Measurements from ENCODE around the gene FBXO42.
"Not testable (repeated sequence)": the region's sequence is repeated elsewhere in the genome, so short reads cannot be mapped to it uniquely, and the experiment has no call there.

The FBXO42 gene

DNA sequence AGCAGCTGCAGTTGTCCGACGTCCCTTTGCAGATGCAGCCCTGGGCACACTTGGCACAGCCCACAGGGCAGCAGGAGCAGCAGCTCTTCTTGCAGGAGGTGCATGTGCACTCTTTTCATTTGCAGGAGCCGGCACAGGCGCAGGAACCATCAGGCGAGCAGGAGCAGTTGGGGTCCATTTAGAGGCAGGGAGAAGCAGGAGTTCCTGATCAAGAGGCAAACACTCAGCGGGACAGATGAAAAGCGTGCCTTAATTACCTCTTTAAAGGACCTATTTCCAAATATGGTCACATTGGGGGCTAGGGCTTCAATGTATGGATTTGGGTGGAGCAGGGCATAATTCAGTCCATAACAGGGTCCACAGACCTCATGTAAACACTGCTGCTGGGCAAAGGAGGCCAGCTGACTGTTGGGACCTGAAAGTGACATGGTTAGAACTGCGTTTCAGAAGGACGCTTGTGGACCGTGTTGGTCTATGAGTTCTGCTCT is 111.0 kb downstream of the FBXO42 start:
- no peak for DNase-seq

DNA sequence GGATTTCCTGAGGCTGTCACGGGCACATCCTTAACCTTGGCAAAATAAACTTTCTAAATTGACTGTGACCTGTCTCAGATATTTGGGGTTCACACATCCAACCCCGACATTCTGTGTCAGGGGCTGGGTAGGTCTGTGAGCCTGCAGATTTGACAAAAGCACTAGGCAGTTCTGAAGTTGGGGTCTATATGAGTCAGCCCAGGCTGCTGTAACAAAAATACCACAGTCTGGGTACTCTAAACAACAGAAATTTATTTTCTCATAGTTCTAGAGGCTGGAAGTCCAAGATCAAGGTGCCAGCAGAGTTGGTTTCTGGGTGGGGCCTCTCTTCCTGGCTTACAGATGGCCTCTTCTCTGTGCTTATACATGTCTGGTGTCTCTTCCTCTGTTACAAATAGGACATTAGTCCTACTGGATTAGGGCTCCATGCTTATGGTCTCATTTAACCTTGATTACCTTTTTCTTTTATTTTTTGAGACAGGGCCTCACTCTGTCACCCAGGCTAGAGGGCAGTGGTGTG is 112.2 kb downstream of the FBXO42 start:
- DNase-seq = no peak

DNA sequence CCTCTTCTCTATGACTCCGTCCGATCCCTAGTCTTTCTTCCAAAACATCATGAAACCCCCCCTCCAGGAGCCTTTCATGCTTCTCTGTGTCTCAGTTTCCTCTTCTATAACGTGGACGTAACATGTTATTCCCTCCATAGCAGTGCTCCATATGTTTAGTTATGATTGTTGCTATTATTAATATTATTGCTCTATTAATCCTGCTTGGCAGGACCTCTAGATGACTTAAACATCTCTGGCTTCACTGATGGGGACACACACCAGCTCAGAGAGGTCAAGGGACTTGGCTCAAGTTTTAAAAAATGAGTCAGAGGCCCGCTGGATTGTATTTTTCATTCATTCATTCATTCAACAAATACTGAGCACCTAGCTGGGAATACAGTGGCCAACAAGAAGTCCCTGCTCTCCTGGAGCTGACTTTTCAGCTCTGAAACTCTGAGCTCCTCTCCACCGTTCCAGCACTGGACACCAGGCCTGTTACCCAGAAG is 114.9 kb downstream of the FBXO42 start:
- no peak for DNase-seq

DNA sequence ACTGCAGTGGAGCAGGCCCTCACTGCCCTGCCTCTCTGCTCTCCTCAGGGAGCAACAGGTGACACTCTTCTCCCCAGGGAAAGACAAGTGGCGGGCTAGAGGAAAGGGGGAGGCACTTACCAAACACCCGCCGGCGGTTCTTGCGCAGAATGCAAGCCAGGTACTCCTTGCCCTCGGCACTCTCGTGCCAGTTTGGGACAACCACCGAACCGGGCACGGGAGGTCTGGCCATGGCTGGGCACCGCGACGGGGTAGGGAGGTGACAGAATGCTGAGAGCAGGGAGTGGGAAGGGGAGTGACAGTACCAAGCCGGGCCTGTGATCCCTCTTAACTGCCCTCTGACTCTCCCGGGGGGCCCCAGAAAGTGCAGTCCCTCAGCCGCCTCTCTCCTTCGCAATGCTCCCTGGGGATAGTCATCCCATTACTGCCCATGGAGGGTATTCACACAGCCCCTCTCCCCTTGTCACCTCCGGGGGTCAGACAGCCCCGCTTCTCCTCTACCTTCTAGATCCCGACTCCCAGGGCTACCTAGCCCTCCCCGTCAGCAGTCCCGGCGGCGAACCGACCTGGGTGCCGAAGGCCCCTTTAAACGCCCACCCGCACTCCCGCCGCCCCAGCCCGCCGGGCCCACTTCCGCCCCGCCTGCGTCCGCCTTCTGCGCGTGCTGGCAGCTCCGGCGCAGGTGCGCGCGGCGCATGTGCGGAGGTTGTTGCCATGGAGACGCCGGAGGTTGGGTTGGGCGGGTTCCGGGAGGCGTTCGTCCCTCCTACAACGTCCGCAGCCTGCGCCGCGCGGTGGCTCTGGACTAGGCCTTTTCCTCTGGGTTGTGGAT is 115.6 kb downstream of the FBXO42 start, which contains the start of gene CPLANE2:
Gene CPLANE2, minus strand, starts transcription at position 673 of the 832 bp plus-strand sequence. Its CDS starts 441 bp downstream, at position 232.
- DNase-seq = peak; percentile 95 to 96

DNA sequence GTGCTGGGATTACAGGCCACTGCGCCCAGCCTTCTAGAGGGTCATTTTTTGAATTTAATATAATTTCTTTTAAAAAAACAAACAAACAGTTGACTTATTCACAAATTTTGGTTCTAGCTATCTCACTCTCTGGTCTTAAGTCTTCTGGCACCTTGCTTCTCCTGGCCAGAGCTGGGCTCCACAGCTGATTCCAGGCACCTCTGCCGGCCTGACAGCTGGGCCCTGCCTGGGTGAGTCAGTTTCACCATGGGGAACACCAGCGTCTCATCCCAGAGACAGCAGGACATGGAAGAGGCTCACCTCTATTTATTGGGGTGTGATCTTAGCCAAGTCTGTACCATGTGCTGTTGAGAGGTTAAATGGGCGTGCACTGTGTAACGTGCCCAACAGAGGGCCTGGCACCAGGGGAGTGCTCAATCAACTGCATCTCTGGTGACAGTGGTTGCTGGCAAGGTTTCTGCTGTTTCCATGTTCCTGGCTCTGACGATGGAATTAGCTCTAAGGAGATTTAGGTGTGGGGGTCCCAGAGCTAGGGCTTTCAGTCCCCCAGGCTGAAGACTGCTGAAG is 116.3 kb downstream of the FBXO42 start:
- peak; percentile 59 to 64 for DNase-seq

DNA sequence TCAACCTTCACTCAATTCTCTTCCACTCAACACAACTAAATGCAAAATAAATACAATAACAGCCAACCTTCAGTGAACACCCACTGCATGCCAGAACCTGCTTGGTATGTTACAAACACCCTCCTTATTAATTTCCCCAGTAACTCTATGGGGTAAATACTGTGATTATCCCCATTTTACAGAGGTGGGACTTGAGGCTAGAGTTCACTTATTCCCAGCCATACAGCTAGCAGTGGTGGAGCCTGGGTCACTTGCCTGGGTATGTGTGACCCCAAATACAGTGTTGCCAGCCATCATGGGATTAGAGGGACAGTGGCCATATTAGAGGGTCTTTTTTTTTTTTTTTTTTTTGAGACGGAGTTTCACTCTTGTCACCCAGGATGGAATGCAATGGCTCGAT is 116.9 kb downstream of the FBXO42 start:
- DNase-seq = no peak

GRCh38 chr1:16233431-16233830 is 118.8 kb downstream of the FBXO42 start:
- no peak for DNase-seq

GRCh38 chr1:16232316-16232710 is 120.0 kb downstream of the FBXO42 start:
- DNase-seq = no peak

DNA sequence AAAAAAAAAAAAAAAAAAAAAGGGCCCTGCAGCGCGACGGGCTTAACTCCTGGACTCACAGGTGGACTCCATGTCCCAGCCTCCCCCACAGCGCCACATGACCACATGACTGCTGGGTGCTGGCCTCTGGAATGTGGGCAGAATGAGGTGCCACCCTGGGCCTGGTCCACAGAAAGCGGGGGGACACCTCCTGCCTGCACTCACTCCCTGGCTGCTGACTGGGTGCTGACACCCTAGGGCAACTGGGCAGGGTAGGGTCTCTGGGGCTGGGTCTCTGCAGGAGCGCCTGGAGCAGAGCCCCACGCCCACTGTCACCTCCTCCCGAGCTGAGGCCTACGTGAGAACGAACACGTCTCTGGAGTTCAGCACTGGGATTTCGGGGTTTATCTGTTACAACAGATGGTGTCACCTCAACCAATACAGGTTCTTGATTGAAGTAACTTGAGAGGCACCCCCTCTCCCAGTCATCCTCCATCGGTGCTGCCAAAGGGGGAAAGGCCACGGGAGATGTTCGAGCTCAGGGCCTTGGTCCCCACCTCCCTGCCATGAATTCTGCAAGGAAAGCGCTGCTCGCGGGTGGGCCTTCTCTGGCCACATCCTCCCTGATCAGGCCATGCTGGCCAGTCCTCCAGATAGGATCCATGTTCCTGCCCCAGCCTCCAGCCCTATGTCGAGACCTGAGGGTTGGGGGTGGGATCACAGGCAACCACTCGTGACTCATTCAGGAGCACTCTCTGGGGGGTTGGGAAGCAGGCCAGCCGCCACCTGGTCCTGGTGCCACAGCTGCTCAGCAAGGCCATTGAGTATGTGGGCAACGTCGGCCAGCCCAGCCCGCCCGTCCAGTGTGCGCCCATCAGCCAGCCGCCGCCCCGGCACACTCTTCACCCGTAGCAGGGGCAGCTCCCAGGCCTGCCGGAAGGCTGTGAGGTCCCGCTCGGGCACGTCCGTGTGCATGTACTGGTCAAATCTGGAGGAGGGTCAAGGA is 120.7 kb downstream of the FBXO42 start:
- DNase-seq = no peak

- DNase-seq = no peak
Measured at GRCh38 chr1:16230744-16231143, 121.5 kb downstream of the FBXO42 start.

DNA sequence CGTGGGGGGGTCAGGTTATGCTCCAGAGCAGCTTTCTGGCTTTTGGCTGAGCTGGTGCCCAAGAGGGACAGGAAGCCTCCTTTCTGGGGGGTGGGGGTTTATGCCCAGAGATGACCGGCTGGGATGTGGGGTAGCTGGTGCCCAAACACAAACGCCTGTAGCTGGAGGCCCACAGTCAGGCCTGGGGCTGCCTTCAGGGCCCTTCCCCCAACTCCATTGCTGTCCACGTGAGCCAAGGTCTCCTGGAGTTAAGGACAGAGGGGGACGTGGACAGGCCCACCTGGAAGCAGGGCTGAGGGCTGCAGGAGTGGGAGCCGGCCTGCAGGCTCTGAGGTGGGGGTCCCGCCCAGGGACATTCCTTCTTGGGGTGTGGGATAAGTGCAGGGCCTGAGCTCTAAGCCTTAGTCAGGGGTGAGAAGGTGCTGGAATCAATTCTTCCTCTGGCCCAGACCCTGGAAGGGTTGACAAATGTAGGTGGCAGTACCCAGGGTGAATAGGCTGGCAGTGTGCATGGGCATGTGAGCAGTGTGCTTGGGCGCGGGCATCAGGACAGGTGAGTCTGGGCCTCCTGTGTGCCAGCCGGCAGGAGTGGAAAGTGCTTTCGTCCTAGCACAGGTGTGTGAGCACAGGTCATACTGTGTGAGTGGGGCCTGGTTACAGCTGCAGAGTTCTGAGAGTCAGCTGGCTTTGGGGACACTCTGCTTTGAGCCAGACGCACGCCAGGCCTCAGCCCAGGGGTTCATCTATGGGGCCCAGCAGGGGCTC is 122.1 kb downstream of the FBXO42 start:
- no peak for DNase-seq

- DNase-seq = no peak
Measured at GRCh38 chr1:16226490-16227179, 125.6 kb downstream of the FBXO42 start.

- no peak for DNase-seq
Measured at GRCh38 chr1:16226129-16226489, 126.2 kb downstream of the FBXO42 start.

- no peak for DNase-seq
Measured at GRCh38 chr1:16224472-16224871, 127.8 kb downstream of the FBXO42 start.

GRCh38 chr1:16222716-16223115 is 129.6 kb downstream of the FBXO42 start:
- not testable (repeated sequence) for DNase-seq

GRCh38 chr1:16221499-16221898 is 130.8 kb downstream of the FBXO42 start:
- DNase-seq = no peak

- DNase-seq = no peak
Measured at GRCh38 chr1:16219968-16220500, 132.2 kb downstream of the FBXO42 start.

GRCh38 chr1:16218674-16219071 is 133.6 kb downstream of the FBXO42 start:
- no peak for DNase-seq

DNA sequence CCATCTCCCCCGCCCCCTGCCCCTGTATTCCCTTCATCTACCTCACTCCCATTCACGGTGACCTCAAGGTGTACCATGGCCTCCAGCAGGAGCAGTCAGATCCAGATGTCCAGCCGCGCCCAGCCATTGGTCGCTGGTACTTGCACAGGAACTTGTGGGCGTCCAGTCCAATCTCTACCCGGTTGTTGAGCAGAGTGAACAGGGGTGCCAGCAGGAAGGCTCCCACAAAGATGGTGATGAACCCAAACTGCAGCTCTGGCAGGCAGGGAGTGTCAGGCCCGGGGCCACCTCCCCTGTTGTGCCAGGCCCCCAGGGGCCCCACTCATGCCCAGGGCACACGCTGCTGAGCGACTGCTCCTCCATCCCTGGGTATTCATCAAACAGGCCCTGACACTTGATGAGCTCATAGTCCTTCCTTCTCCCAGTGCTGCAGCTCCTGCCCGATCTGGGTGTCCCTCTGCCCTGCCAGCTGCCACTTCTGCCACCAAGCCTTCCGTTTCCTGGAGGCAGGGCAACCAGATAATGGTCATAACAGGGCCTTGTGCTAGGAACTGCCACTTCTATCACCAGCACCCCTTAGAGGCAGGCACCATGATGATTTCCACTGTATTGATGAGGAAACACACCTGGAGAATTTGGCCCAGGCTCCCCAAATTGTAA is 134.1 kb downstream of the FBXO42 start:
- DNase-seq = no peak

- peak; percentile 97 for DNase-seq
Measured at GRCh38 chr1:16217061-16217785, 135.1 kb downstream of the FBXO42 start.
